Occipital lobe (tissue), 2 donors: ENCODE measurements around the gene AXL. TPM values are rescaled to one million over a fixed set of nuclear protein-coding genes. Genes with fewer than 3 reads are reported as not detected.
A peak's percentile ranks its signal among the peaks of the same experiment; 100 is the strongest.
"Not testable (repeated sequence)": the region's sequence is repeated elsewhere in the genome, so short reads cannot be mapped to it uniquely, and the experiment has no call there.

ENCODE experiments used
- DNase-seq: peaks from one replicate; lab custom pipeline; 2025; lab: John Stamatoyannopoulos, UW
- total RNA-seq: library from RNA; depleted of rRNA; stranded (reverse); fragments of >200 nt; gene quantifications from one replicate; pipeline ENCODE4 v1.2.3, GENCODE V29; 2014

The AXL gene
- total RNA-seq, result 9.2 TPM

DNA sequence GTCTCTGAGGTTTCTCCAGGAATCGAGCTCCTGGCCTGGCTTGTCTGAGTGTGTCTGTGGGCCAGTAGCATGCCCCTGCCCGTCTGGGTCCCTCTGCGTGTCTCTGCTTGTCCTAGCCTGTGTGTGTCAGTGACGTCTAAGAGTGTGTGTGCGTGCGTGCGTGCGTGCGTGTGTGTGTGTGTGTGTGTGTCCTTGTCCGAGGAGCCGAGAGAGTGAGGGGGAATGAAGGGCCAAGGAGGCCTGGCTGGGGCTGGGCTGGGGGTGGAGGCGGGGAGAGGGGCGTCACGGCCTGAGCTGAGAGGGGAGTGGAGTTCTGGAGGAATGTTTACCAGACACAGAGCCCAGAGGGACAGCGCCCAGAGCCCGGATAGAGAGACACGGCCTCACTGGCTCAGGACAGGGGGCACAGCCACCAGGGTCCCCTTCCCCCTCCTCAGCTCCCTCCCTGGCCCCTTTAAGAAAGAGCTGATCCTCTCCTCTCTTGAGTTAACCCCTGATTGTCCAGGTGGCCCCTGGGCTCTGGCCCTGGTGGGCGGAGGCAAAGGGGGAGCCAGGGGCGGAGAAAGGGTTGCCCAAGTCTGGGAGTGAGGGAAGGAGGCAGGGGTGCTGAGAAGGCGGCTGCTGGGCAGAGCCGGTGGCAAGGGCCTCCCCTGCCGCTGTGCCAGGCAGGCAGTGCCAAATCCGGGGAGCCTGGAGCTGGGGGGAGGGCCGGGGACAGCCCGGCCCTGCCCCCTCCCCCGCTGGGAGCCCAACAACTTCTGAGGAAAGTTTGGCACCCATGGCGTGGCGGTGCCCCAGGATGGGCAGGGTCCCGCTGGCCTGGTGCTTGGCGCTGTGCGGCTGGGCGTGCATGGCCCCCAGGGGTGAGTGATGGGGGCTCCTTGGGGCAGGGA is at the start of gene AXL:
AXL (plus strand) TSS at position 609 of the 893 bp plus-strand sequence; CDS start at position 779, 170 bp downstream.
- DNase-seq, result no peak

GRCh38 chr19:41172297-41173164 is 46.5 kb upstream of the AXL start:
- no peak for DNase-seq

DNA sequence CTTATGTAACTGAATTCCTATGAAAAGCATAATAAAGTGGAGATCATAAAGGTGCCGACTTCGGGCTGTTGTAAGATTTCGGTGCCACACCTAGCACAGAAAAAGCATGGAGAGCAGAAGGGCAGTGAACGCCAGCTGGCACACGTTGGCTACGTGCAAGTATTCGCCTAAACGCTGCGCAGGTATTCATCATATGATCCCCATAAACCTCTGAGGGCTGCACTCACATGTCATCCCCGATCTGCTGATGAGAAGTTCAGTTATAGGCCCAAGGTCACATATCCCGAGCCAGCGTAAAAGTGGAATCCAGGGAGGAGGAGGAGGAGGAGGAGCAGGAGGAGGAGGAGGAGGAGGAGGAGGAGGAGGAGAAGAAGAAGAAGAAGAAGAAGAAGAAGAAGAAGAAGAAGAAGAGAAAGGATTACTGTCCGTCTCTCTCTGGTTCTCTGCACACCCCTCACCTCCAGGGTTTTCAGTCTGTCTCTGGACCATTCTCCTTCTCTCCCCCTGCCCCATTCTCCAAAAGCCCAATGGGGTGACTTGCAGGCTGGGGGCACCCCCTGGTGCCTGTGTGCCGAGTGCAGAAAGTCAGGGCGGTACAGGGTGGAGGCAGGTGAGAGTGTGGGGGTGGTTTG is 44.6 kb upstream of the AXL start:
- DNase-seq, result no peak

- no peak for DNase-seq
Measured at GRCh38 chr19:41175801-41176777, 42.9 kb upstream of the AXL start.

- not testable (repeated sequence) for DNase-seq
Measured at GRCh38 chr19:41180173-41180572, 38.9 kb upstream of the AXL start.

DNA sequence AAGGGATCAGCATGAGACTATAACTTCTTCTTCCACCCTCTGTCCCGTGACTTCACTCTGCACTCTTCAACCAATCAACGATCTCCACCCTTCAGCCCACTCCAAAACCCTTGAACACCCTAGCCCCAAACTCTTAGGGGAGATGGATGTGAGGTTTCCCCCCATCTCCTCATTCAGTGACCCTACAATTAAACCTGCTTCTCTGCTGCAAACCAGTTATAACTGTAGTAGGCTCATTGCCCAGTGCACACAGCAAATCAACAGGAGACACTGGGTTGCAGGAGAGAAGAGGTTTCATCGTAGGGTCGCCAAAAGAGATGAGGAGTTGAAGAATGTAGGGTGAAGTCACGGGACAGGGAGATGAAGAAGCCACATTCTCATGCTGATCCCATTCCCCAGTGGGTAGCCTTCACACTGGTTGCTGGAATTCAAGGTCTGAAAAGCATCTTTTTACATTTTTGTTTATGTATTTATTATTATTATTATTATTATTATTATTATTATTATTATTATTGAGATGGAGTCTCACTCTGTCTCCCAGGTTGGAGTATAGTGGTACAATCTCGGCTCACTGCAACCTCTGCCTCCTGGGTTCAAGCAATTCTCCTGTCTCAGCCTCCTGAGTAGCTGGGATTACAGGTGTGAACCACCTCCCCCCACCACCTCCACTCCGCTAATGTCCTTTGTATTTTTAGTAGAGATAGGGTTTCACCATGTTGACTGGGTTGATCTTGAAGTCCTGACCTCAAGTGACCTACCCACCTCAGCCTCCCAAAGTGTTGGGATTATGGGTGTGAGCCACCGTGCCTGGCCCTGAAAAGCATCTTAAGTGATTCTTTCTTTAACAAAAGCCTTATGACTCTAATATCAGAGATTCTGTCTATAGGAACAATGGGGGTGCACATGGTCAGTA is 31.8 kb upstream of the AXL start:
- no peak for DNase-seq

DNA sequence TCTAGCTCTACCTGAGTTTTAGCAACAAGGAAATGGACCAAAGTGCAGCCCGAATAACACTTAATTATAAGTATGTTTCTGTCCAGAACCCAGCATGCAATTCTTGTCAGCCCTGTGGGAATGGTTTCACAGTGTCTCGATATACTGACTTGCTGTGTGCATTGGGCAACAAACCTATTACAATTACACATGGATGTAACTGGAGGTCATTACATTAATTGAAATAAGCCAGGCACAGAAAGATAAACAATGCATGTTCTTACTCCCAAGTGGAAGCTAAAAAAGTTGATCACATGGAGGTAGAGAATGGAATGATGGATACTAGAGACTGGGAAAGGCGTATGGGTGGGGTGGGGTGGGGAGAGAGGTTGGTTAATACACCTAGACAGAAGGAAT is 31.1 kb upstream of the AXL start:
- no peak for DNase-seq

DNA sequence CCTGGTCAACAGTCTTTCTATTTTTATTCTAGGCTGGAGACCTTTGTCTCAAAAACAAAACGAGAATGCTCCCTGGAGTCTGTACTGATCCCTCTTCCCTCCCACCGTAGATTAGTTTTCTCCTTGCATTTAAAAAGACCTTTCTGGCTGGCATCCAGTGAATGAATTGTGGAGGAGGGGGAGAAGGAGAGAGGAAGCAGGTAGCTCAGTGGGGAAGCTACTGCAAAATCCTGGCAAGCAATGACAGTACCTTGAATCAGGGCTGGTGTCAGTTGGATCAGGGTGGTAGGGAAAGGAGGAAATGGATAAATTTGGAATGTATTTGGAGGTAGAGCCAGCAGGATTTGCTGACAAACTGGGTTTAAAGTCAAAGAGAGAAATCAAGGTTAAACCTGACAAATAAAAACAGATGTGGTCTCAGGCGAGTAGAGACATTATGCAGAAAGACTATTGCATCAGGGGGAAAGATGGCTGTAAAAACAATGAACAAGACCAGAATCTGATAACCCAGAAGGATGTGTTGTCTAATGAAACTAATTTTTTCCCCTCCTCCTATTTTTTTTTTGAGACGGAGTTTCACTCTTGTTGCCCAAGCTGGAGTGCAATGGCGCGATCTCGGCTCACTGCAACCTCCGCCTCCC is 29.5 kb upstream of the AXL start:
- DNase-seq, result no peak

- no peak for DNase-seq
Measured at GRCh38 chr19:41192574-41193429, 26.2 kb upstream of the AXL start, which contains the start of gene CYP2S1. Gene CYP2S1, plus strand, starts transcription at chr19:41193219. Its CDS starts 46 bp downstream, at chr19:41193265.

GRCh38 chr19:41193430-41194156 is 25.4 kb upstream of the AXL start:
- DNase-seq, result no peak

DNA sequence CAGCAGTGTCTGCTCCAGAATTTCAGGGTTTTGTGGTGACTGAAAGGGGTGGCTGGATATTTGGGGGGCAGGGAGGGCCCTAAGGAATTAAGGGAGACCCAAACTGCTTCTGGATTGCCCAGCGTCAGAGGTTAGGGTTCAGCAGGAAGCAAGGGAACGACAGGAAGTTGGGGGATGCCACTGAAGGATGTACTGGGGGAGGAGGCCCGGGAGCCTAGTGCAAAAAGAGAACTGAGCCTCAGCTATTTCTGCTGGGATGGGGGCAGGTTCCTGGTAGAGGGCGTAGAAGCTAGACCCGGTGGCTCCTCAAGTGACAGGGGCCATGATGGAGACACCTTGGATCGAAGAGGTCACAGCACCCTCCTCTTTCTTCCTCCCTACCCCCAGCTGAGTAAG is 24.9 kb upstream of the AXL start:
- DNase-seq, result no peak

DNA sequence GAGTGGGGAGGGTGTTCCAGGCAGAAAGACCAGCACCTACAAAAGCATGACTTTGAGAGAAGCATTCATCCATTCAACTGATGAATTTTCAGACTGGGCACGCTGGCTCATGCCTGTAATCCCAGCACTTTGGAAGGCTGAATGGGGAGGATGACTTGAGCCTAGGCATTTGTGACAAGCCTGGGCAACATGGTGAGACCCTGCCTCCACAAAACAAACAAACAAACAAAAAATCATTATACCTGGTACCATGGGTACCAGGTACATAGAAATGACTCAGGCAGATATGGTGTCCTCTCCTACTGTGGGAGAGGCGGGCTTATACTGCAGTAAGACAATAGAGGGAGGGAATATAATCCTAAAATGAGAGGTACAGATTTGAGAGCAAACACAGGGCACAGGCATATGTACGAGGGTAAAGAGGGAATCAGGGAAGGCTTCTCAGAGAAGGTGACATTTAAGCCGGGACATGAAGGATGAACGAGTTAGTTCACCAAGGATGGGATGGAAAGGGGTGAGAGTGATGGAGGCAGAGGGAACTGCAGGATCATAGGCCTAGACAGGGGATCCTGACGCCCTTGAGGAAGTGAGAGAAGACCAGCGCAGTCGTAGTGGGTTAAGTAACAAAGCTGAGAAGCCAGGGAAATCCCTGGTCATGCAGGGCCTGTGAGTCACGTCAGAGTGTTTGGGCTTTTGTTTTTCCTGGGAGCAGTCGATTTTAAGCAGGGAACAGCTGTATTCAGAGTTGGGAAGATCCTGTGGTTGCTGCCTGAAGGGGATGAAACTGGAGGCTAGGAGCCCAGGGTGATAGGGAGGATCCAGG is 23.1 kb upstream of the AXL start:
- DNase-seq, result no peak

- no peak for DNase-seq
Measured at GRCh38 chr19:41198559-41198958, 20.5 kb upstream of the AXL start.

DNA sequence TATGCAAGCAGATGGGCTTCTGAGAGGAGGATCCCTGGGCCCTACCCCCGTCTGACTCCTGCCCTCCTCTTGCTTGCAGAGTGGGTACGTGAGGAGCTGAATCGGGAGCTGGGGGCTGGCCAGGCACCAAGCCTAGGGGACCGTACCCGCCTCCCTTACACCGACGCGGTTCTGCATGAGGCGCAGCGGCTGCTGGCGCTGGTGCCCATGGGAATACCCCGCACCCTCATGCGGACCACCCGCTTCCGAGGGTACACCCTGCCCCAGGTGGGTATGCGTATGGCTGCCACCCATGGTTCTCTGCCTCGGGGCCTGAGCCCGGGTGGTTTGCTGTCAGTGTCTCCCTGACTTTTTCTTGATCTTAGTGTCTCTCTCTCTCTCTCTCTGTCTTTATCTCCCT is 15.7 kb upstream of the AXL start:
- no peak for DNase-seq

- DNase-seq, result peak; percentile 38
Measured at GRCh38 chr19:41204338-41204737, 14.7 kb upstream of the AXL start.

- no peak for DNase-seq
Measured at GRCh38 chr19:41205995-41206394, 13.0 kb upstream of the AXL start.
